GM19099 (cell line): ENCODE results near the gene NOTCH1.

Experiments used
- POLR2A ChIP-seq: IDR thresholded peaks from 3 replicates; pipeline ENCODE4 v1.6.1; 2011; ENCODE audit warnings: low read depth; ENCODE audit not compliant: insufficient read length; ENCODE audit errors: extremely low read depth

Gene NOTCH1

DNA sequence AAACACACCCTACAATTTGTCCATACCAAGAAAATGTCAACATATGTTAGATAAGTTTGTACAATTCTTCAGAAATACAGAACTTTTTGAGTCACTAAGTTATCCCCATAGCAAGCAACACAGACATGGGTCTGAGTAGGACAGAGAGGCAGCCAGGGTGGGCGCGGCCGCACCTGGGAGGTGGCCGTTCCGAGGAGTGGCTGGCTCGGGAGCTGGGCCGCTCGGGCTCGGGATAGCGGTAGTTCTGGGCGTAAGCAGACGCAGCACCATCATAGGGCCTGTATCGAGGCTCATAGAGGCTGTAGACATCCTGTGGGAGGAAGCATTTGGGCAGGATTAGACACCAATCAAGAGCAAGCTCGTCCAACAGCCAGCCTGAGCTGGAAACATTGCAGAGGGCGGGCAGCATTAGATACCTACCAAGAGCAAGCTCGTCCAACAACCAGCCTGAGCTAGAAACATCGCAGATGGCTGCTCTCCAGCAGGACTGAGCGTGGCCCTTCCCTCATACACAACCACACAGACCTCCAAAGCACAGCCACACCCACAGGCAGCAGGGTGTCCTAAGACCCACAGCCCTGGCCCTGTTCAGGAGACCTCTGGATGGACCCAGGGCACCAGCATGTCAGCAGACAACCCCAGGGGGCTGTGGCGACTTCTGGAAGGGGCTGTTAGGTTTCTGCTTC, 73.9 kb downstream of the NOTCH1 start:
- TF ChIP-seq POLR2A: no peak

DNA sequence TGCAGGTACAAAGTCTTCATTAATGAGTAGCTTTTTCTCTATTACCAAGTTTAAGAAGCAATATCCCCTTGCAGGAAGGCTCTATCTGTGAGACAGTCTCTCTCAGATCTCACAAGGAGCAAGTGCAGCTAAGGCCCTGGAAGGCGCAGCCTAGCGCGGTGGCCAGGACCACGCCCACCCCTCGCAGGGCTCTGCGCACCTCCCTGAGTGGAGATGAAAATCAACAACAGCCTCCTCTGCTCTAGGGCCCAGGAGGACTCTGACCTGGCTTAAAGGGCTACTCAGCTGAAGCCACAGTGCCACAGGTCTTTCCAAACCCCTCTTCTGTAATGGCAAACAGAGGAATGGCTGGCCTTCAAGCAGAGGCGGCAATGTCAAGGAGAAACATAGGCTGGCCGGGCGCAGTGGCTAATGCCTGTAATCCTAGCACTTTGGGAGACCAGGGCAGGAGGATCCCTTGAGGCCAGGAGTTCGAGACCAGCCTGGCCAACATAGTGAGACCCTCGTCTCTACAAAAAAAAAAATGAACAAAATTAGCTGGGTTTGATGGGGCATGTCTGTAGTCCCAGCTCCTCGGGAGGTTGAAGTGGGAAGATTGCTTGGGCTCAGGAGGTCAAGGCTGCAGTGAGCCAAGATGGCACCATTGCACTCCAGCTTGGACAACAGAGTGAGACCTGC, 74.9 kb downstream of the NOTCH1 start:
- TF ChIP-seq POLR2A: no peak

GRCh38 chr9:136470356-136470755, 75.5 kb downstream of the NOTCH1 start:
- no peak for TF ChIP-seq POLR2A

DNA sequence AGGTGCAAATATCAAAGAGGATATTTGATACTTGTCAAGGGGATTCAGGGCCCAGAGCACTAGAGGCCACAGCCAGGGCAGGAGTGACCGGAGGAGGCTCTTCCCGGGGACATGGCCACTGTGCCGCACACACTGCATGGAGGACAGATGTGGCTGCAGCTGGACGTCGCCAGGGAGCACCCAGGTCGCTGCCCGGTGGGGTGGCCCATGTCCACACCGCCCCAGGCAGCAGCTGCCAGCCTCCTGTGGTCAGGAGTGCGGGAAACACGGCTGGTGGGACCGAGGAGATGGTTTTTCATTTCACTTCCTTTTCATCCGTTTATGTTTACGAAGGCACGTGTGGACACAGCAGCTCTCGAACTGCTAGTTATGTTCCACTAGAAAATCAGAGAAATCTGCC, 78.1 kb downstream of the NOTCH1 start:
- TF ChIP-seq POLR2A: no peak

GRCh38 chr9:136466155-136466541, 79.7 kb downstream of the NOTCH1 start:
- TF ChIP-seq POLR2A: no peak

- no peak for TF ChIP-seq POLR2A
Observed at GRCh38 chr9:136465500-136466154, 80.2 kb downstream of the NOTCH1 start.

DNA sequence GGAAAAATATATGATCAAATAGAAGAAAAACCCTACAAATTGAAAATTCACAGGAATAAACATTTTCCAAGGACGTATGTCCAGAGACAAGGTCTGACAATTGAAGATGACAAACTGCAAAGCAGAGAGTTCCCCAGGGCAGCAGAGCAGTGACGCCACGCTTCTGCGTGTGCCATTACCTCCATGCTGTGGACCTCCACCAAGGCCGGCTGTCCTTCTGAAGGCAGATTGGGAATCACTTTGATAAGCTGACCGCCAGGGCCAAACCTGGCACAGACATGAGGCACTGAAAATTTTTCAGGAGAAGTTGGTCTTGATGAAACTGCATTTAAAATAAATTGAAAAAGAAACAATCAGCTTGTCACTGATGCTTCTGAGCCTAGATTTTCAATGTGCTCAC, 81.6 kb downstream of the NOTCH1 start:
- no peak for TF ChIP-seq POLR2A

- no peak for TF ChIP-seq POLR2A
Observed at GRCh38 chr9:136463578-136463977, 82.3 kb downstream of the NOTCH1 start.

DNA sequence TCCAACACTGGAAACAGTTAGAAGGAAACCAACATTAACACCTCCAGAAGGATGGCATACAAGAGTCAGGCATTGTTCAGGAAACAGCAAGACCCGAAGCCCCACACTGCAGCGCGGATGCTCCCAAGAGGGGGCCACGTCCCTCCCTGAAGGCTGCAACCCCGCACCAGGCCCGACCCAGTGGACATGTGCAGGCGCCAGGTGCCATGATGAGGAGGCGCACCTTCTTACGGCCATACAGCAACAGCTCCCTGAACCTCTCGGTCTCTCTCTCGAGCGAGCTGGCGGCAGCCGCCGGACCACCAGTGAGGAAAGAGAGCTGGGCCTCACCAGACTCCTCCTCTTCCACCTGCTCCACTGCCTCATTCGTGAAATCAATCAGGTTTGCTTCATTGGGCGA, 83.2 kb downstream of the NOTCH1 start:
- TF ChIP-seq POLR2A: no peak

GRCh38 chr9:136460772-136461325, 85.0 kb downstream of the NOTCH1 start:
- no peak for TF ChIP-seq POLR2A

- no peak for TF ChIP-seq POLR2A
Observed at GRCh38 chr9:136459425-136459824, 86.4 kb downstream of the NOTCH1 start.

DNA sequence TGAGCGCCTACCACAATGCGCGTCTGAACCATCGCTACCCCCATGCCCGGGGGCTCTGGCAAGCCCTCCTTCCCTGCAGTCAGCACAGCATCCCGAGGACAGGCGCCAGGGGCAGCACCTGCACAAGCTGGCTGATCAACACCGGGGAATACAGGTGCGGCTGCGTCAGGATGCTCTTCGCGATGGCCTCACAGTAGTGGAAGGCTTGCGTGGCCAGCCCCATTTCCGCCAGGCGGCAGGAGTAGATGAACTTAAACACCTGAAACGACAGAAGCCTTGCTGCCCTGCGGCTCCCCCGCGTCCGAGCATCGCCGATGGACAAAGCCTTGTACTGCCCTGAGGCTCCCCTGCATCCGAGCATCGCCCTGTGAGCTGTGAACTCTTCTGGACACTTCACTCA, 88.5 kb downstream of the NOTCH1 start:
- TF ChIP-seq POLR2A: no peak

DNA sequence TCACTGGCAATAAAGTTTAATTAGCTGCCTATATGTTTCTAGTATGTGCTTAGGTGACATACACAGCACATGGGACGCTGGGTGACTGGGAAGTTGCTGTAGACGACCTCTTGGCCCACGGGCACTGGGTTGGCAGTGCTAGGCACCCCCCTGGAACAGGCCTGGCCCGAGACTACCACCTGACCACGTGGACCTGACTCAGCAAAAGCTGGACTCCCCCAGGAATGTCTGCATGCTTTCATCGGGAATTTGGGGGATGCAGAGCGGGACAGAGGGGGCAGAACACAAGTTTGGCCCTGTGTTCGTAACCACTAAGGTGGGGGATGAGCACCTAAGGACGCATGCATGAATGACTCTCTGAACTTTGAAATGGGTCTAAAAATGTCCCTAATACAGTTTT, 89.6 kb downstream of the NOTCH1 start:
- no peak for TF ChIP-seq POLR2A

DNA sequence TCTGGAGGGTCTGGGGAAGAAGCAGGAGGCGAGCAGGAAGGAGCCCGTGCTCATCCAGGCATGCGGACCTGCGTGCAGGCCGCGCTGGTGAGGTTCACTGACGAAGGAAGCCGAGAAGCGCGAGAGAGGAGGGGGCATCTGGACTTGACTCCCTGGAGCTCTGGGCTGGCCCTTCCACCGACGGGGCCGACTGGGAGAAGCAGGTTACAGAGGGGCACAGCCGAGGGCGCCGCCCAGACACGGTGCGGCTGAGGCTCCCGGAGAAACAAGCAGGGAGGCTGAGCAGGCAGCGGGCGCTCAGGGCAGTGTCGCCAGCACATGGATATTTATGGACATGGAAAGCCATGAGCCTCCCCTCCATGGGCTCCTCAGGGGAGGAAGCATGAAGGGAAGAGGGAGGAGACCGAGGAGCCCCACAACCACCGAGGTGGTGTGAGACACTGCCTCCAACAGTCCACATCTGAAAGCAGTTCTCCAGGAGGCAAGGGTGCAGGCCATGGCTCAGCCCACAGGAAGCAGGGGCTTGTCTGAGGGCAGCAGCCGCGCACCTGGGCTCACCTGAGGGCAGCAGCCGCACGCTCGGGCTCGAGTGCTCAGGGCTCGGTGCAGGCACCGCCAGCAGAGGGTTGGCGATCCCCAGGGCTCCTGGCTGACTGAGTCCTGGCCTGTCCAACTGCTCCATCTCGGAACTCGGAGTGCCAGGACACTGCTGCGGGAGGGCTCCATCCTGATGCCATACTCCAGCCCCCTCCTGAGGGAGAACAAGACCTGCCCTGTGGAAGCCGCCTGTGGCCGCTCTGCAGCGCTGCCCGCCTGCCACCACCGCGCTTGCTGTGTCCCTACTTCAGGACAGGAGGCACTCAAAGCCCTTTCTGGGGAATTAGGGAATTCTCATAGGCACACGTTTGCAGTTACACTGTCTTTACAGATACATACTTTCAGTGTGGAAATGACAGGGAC, 90.5 kb downstream of the NOTCH1 start:
- no peak for TF ChIP-seq POLR2A

- no peak for TF ChIP-seq POLR2A
Observed at GRCh38 chr9:136454026-136454796, 91.6 kb downstream of the NOTCH1 start.

DNA sequence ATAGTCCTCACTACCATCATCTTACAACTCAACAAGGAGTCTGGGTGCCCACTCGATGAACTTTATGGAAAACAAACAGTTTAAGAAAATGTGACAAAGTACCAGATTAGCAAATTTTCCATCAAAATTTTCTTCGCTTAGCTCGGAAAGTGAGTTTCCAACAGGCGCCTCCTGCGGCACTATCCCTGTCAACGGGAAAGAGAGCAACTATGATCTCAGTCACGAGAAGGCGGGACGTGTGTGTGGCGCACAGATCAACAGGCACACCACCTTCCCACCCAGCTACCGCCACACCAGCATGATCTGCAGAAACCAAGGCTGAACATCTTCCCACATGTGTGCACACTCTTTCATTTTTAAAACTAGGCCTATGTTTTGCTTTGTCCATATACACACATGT, 92.5 kb downstream of the NOTCH1 start:
- TF ChIP-seq POLR2A: no peak
